HG02759 (cell line): Measurements from ENCODE around the gene EARS2.
"Not testable (repeated sequence)": the region's sequence is repeated elsewhere in the genome, so short reads cannot be mapped to it uniquely, and the experiment has no call there.

Experiments
- ATAC-seq: cut with Tn5 transposase; IDR thresholded peaks from one replicate; pipeline ENCODE4 v1.9.1; 2021; ENCODE audit warnings: mild to moderate bottlenecking, moderate library complexity; ENCODE audit not compliant: unreplicated experiment

The EARS2 gene

DNA sequence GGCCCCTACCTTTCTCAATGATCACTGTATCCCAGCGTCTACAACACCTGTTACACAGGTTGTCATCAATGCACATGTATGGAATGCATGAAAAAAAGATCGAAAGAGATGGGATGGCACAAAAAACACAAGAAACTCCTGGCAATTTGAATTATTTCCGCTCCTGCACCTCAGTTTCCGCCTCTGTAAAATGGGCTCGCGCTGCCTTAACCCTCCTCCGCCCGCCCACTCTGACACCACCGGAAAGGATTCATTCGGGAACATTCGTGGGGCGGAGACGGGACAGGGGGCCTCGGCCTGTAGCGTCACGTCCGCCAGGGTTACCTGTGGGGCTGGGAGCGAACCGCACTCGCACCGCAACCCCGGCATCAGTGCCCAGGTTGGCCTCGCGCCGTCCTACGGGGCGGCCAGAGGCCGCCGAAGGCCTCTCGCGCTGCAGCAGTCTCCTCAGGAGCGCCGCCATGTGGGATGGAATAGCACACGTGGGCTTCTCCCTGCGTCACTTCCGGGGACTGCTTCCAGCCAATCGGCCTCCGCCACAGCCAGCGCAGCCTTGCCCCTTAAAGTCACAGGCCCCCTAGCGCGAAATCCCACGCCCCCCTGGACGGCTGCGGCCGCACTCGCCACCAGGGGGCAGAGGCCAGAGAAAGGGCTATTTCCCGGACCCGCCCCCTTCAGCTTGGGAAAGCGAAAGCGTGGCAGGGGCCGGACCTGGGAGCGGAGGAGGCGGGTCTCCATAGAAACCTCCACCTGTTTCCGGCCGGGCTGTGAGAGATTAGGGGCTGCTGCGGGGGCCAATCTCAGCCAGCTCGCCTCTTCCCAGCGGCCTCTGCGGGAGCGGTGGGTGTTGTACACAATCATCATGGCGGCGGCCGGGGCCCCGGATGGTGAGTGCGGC lies at the start of gene EARS2, which contains the start of gene UBFD1:
Gene EARS2, minus strand, starts transcription at position 470 of the 898 bp plus-strand sequence. Its CDS starts 7 bp downstream, at position 463.
Gene UBFD1, plus strand, starts transcription at position 847 of the 898 bp plus-strand sequence. Its CDS starts 16 bp downstream, at position 863.
- ATAC-seq, result peak; percentile 91

DNA sequence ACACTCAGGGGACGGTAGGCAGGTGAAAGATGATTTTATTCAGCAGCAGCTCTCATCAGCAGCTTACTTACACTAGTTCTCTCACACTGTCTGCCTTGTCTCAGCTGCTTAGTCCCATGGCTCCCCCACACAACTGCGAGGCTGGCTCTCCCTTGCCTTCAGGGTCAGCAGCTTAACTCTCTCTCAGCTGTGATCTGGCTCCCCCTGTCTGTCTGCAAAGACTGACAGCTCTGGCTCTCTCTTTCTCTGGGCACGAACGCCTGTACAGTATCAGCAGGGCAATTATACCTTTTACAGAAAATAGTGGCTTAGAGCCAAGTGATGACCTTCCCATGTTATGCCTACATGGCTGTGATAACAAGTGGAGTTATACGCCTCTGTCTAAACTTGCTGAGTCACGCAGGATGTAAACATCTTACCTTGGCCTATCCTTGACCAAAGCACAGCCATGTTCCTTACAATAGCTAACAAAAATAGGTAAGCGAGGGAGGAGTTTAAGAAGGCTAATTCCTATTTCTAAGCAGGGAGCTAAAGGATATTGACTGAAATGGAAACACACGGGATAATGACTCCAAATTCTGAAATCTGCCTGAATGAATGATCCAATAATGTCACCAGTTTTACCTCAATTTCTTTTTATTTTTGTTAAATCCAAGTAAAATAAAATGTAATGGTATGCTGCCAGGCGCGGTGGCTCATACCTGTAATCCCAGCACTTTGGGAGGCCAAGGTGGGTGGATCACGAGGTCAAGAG lies 40.0 kb upstream of the EARS2 start:
- peak; percentile 28 for ATAC-seq

DNA sequence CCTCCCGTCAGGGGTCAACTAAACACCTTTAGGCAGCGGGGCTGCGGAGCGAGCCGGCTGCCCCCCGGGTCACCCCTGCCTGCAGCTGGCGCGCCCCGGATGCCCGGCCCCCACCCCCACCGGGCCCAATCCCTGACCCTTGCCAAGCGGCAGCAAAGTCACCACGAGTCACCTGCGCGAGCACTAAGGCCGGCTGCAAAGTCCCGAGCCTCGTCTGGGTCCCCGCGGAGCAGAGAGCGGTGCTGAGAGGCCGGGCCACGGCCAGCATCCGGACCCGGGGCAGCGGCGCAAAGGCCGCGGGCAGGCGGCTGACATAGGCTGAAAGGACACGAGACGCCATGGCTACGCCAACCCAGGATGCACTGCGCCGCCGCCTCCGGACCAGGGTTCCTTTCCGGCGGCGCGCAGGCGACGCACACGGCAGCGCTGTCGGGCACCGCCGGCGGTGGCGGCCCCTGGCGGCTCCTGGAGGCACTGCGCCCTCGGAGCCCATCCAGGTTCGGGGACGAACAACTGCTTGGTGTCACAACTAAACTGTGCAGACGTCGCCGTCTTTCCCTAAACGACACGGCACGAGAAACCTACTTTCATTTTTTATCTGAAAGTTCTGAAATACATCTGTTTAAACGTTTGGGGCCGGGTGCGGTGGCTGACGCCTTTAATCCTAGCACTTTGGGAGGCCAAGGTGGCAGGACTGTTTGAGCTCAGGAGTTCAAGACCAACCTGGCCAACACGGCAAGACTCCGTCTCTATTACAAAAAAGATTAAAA lies 39.0 kb upstream of the EARS2 start, which contains the start of gene NDUFAB1:
Gene NDUFAB1, minus strand, starts transcription at position 366 of the 770 bp plus-strand sequence. Its CDS starts 26 bp downstream, at position 340.
- peak; percentile 96 for ATAC-seq

DNA sequence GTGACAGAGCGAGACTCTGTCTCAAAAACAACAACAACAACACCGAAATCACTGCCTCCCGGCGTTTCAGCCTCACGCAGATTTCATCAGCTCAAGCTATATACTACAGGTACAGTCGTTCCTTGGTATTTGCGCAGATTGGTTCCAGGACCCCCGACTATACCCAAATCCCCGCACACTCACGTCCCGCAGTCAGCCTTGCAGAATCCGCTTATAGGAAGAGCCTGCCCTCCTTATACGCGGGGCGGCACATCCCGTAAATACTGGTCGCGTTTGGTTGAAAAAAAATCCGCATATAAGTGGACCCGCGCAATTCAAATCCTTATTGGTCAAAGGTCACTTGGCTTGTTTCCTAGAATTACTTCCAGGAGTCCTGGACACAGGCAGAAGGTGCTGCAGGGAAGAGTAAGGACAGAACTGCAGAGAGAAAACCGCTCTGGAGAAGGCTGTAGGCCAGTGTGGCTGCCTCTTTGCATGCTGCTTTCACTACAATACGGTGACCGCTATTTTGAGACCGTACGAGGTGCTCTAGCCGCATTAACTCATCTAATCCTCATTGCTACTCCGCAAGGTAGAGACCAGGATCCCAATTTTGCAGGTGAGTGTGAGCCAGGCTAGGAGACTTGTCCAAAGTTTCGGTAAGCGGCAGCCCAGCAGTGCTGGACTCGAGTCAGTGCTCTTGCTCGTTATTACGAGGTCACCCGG lies 38.2 kb upstream of the EARS2 start:
- ATAC-seq, result peak; percentile 6

DNA sequence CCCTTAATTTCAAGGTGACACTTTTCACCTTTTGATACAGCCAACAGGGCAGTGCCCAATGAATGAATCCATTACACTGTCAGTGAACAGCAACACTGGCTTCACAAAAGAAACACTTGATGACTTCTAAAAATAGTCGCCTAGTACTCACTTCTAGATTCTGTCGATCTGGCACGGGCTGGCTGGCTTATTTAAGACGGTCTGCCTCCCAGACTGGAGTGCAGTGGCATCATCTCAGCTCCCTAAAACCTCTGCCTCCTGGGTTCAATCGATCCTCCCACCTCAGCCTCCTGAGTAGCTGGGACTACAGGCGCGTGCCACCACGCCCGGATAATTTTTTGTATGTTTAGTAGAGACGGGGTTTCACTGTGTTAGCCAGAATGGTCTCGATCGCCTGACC lies 37.0 kb upstream of the EARS2 start:
- ATAC-seq, result no peak

DNA sequence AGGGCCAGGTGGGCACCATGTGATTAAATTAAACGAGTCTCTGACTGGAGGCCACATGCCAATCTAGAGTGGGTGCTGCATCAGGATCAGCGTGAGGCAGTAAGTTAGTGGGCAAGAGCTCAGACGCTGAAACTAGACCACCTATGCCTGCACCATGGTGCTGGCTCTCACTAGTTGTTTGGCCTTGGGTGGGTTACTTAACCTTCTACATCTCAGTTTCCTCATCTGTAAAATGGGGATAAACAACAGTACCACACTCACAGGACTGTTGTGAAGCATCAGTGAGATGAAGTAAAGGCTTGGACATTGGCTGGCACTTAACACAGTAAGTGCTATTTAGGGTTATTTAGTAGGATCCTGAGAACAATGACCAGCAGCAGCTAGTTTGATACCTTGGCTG lies 33.0 kb upstream of the EARS2 start:
- no peak for ATAC-seq

DNA sequence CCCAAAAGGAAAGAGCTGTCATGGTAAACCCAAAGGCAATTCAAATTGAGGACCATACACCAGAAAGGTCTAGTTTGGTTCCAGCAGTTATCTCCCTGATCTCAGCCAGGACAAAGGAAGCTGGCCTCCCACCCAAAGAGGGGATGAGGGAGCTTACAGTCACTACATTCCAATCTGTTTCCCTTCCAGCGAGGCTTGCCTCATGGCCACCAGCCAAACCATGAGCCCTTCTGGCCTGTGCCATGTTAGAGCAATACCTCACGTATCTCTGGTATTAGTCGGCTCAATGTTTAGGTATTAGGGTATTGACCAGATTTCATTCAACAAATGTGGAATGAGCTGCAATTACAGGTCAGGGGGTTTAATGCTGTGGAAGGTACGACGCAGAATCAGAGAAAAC lies 30.6 kb upstream of the EARS2 start:
- ATAC-seq, result no peak

DNA sequence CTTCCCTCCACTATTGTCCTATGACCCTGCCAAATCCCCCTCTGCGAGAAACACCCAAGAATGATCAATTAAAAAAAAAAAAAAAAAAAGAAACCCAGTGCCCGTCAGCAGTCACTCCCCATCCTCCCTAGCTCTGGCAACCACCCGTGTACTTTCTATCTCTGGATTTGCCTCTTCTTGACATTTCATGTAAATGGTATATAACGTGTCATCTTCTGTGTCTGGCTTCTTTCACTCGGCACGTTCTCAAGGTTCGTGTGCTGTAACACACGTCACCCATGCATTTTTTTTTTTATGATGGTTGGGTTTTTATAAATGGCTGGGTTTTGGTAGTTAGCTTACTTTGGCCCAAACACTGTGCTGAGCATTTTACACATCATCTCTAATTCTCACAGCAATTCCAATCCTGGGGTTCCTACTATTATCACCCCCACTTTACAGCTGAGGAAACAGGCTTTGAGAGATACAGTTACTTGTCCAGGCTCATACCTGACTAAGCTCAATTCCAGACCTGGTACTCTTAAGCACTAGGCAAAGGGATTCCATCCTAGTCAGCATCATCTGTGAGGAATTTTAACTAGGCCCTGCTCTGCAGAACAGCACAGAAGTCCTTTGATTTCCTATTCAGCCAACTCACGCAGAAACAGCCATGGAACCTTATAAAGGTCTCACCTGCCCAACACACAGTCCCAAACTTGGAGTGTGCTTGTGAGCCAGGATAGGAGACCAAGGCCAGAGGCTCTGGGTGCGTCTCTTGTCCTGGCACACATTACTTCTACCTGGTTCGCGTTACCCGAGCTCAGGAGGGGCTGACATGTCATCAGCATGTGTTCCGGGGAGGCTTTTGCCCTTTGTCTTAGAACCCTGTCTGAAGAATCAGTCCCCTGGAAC lies 27.3 kb upstream of the EARS2 start:
- ATAC-seq, result no peak

DNA sequence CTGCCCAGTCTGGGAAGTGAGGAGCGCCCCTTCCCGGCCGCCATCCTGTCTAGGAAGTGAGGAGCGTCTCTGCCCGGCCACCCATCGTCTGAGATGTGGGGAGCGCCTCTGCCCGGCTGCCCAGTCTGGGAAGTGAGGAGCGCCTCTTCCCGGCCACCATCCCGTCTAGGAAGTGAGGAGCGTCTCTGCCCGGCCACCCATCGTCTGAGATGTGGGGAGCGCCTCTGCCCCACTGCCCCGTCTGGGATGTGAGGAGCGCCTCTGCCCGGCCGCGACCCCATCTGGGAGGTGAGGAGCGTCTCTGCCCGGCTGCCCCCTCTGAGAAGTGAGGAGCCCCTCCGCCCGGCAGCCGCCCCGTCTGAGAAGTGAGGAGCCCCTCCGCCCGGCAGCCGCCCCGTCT lies 26.1 kb upstream of the EARS2 start:
- ATAC-seq, result not testable (repeated sequence)

DNA sequence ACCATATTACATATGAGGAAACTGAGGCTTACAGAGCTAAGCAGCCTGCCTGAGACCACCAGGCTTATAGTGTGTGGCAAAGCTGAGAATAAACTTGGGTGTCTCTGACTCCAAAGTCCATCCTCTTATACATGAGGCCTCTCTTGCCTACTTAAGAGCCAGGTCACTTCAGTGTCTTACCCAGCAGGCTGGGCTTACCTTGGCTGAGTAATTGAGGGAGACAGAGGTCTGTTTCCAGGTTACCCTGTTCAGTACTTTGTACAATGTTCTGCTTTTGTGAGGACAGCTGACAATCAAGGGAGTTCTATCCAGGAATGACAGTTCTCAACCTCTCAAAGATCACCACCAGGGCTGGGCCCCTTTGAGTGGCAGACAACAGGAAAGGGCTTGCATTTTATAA lies 24.6 kb upstream of the EARS2 start:
- no peak for ATAC-seq

DNA sequence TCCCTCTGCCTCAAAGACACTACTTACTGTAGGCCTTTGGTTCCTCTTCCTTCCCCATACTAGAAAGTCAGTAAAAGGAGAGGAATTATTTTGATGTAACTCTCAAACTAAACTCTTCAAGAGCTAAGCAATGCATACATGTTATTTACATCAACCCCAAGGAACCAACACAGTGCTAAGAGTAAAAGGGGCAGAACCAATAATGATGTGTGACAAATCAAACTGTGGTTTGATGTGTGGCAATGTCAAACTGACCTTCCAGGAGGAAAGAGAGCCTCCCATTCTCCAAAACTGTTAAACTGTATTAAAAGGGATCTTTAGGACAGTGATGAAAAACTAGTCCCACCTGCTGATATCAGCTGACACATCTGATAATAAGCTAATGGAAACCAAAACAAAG lies 23.2 kb upstream of the EARS2 start:
- ATAC-seq, result no peak

DNA sequence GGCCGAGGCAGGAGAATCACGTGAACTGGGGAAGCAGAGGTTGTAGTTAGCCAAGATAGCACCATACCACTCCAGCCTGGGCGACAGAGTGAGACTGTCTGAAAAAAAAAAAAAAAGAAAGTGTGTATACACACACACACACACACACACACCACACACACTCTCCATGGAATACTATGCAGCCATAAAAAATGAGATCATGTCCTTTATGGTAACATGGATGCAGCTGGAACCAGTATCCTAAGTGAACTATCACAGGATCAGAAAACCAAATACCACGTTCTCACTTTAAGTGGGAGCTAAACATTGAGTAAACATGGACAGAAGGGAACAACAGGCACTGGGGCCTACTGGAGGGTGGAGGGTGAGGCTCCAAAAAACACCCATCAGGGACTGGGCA lies 22.2 kb upstream of the EARS2 start:
- ATAC-seq, result no peak

DNA sequence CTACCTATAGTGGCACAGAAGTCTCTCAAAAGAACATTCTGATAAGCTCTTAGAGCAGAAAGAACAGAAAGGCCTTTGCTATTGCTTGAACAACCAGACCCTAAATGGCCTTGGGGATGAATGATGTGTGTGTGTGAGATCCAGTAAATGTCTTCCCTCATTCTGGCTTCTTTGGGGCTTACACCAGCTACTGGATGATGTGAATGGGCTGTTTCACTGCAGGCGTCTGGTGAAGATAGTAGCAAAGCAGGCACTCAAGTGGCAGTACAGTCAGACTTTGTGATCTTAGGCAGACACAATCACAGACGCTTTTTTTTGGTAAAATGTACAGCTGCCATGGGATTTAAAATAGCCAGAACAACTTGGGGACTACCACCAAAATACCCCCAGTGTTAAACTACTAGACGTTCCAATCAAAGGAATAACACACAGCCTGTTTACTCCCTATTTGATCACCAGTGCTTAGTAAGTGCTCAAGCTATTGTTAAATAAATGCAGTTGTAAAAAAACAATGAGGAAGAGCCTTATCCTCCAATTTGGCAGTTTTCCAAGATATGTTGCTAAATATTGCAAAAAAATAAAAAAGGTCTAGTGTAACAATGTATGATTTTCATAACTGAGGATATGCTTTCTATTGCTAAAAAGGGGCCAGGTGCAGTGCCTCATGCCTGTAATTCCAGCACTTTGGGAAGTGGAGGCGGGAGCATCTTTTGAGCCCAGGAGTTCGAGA lies 21.1 kb upstream of the EARS2 start:
- ATAC-seq, result no peak

DNA sequence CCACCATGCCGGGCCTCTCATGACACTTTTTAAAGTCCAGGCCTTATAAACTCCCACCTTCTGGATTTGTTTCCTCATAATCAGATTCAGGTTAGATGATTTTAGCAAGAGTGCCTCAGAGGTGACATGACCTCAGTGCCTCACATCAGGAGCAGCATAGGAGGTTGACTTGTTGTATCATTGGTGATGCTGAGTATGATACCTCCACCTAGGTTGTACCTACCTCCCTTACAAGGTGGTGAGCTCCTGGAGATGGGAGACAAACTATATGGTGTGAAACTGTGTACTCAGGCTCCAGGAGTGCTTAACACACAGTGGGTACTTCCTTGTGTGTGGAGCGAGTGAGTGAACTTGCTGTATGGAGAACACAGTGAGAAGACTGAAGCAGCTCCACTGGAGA lies 20.3 kb upstream of the EARS2 start:
- ATAC-seq, result no peak

DNA sequence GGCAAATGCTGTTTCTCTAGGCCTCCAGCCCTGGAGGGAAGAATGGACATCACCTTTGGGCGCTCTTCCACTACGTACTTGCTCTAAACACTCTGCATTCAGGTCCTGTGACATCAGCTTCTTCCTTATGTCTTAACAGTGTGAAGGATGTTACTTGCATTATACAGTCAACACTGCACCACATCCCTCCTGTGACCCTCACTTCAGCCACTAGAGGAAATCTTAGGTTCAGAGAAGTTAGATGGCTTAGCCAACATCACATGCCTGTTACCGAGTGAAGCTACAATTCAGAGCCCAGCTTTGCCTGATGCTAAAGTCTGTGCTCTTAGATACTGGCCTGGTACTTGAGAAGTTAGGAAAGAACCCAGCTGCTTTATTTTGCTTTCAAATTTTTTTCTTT lies 18.7 kb upstream of the EARS2 start:
- ATAC-seq, result no peak

DNA sequence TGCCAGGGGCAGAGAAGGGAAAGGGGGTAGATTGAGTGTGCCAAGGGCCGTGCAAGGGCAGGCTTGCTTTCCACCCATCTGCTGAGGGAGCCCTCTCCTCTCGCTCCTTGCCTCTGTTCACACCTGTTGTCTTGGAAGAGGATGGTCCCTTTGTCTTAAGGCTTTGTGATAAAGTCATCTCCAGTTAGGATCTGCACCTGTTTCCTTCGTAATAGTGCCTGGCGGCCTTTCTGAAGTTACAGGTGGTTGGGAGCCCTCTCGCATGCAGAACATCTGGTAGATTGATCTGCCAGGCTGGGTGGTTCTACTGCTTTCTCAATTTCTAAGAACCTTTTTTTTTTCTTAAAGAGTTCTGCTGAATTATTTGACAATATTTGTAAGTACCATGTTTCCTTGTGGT lies 16.7 kb upstream of the EARS2 start:
- ATAC-seq, result no peak

DNA sequence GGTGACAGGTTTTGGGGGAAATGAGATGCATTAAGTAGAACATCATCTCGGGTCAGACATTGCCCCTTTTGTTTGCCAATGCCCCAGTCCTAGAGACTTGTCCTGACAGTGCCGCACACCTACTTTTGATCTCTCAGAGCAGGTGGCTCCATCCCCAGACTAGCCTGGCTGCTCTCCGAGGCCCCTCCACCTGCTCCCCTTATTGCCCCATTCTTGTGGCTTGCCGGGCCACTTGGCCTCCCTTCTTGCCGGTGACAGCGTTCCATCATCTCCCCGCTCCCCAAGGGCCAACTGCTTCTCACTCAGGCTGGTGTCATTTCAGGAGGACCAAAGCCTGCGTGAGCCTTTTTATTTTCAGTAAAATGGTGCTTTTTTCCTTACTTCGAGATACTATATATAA lies 15.2 kb upstream of the EARS2 start:
- ATAC-seq, result no peak

DNA sequence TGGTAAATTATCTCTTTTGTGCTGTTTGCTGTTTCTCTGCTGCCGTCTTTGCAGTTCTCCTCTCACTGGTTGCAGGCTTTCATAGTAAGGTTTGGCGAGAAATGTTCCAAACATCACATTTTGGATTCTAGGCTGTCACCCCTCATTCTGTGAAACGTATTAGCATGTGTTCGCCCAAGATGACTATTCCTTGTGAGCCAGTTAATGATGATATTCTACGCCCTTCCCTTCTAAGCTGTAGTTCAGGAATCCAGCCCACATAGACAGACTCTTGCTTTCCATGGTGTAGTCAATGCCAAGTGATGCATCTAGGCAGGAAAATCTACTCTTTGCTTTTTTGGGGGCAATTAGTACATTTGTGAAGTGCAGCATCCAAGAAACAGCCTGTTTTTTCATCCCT lies 14.7 kb upstream of the EARS2 start:
- no peak for ATAC-seq
